Erythroblast (primary cell): ENCODE data around the gene RGS14.
"Not testable (repeated sequence)": the region's sequence is repeated elsewhere in the genome, so short reads cannot be mapped to it uniquely, and the experiment has no call there.

ENCODE experiments used
- GATA1 ChIP-seq: IDR thresholded peaks from 2 replicates; pipeline ENCODE4 v1.6.1; 2011; ENCODE audit warnings: low read depth, mild to moderate bottlenecking, control low read depth, low read length, moderate library complexity
- POLR2A ChIP-seq: IDR thresholded peaks from 2 replicates; pipeline ENCODE4 v1.6.1; 2011; ENCODE audit warnings: mild to moderate bottlenecking, low read length

GRCh38 chr5:177417081-177417480 is 59.4 kb downstream of the RGS14 start:
- not testable (repeated sequence) for TF ChIP-seq POLR2A, GATA1
